HepG2 (cell line): Measurements from ENCODE around the gene CCDC154. TPM values are rescaled to one million over a fixed set of nuclear protein-coding genes. Genes with fewer than 3 reads are reported as not detected.

Source experiments
- CBX1 ChIP-seq: IDR thresholded peaks from one replicate; pipeline ENCODE4 v1.6.1; 2016; ENCODE audit warnings: antibody characterized with exemption, low read depth
- DZIP1 ChIP-seq: sonication (generic); formaldehyde crosslinking; IDR thresholded peaks from 2 replicates; pipeline ENCODE4 v1.5.0; 2020; ENCODE audit warnings: mild to moderate bottlenecking, missing genetic modification reagents
- ELK4 ChIP-seq: sonication (generic); formaldehyde crosslinking; IDR thresholded peaks from 2 replicates; pipeline ENCODE4 v1.9.0; 2021; ENCODE audit warnings: missing genetic modification reagents, borderline replicate concordance
- KLF13 ChIP-seq: sonication (generic); formaldehyde crosslinking; IDR thresholded peaks from 2 replicates; pipeline ENCODE4 v1.4.0; 2020; ENCODE audit warnings: mild to moderate bottlenecking, missing genetic modification reagents
- MEIS2 ChIP-seq: sonication (generic); formaldehyde crosslinking; IDR thresholded peaks from 2 replicates; pipeline ENCODE4 v1.9.0; 2021; ENCODE audit warnings: mild to moderate bottlenecking, missing genetic modification reagents
- NCOA2 ChIP-seq: sonication (generic); formaldehyde crosslinking; IDR thresholded peaks from 2 replicates; pipeline ENCODE4 v1.8.0; 2022; ENCODE audit warnings: inconsistent platforms
- ONECUT2 ChIP-seq: sonication (generic); formaldehyde crosslinking; IDR thresholded peaks from 2 replicates; pipeline ENCODE4 v1.4.0; 2020; ENCODE audit warnings: missing genetic modification reagents
- RAD21 ChIP-seq: fragments of 450-650 bp; formaldehyde crosslinking; IDR thresholded peaks from 2 replicates; pipeline ENCODE4 v1.5.0; 2020; ENCODE audit warnings: mild to moderate bottlenecking
- SIX4 ChIP-seq: sonication (generic); formaldehyde crosslinking; IDR thresholded peaks from 2 replicates; pipeline ENCODE4 v1.4.0; 2020; ENCODE audit warnings: missing genetic modification reagents
- TBP ChIP-seq: sonication (generic); formaldehyde crosslinking; IDR thresholded peaks from 2 replicates; pipeline ENCODE4 v1.5.0; 2020; ENCODE audit warnings: missing genetic modification reagents
- ZBTB3 ChIP-seq: sonication (generic); formaldehyde crosslinking; IDR thresholded peaks from 2 replicates; pipeline ENCODE4 v1.4.0; 2020; ENCODE audit warnings: low read depth, mild to moderate bottlenecking, moderate library complexity, missing genetic modification reagents, borderline replicate concordance
- ZBTB7A ChIP-seq: sonication (generic); formaldehyde crosslinking; IDR thresholded peaks from 2 replicates; pipeline ENCODE4 v1.8.0; 2022; ENCODE audit warnings: mild to moderate bottlenecking, missing genetic modification reagents
- ZNF232 ChIP-seq: sonication (generic); formaldehyde crosslinking; IDR thresholded peaks from 2 replicates; pipeline ENCODE4 v1.4.0; 2020; ENCODE audit warnings: missing genetic modification reagents, borderline replicate concordance
- ZNF296 ChIP-seq: sonication (generic); formaldehyde crosslinking; conservative IDR thresholded peaks from 2 replicates; pipeline ENCODE4 v1.5.0; 2020; ENCODE audit warnings: mild to moderate bottlenecking, missing genetic modification reagents
- ZNF335 ChIP-seq: sonication (generic); formaldehyde crosslinking; IDR thresholded peaks from 2 replicates; pipeline ENCODE4 v1.4.0; 2020; ENCODE audit warnings: missing genetic modification reagents
- ZNF382 ChIP-seq: sonication (generic); formaldehyde crosslinking; IDR thresholded peaks from 2 replicates; pipeline ENCODE4 v1.5.0; 2020; ENCODE audit warnings: missing genetic modification reagents, mild to moderate bottlenecking, borderline replicate concordance
- ZNF768 ChIP-seq: sonication (generic); formaldehyde crosslinking; IDR thresholded peaks from 2 replicates; pipeline ENCODE4 v1.4.0; 2020; ENCODE audit warnings: missing genetic modification reagents
- ZSCAN9 ChIP-seq: IDR thresholded peaks from 2 replicates; pipeline ENCODE4 v1.6.1; 2016; ENCODE audit warnings: borderline replicate concordance
- polyA plus RNA-seq, 8 experiments: library from polyadenylated mRNA; depleted of rRNA in 3 of 8; stranded (reverse) in 7 of 8; unstranded in 1 of 8; fragments of >200 nt; fragmentation: Illumina TruSeq in 4 of 8; extraction: Trizol in 4 of 8; gene quantifications; 2 replicates each; pipeline versions ENCODE4 v1.2.1 to v1.2.3, GENCODE V29; 2011 to 2016; ENCODE audit warnings: low read depth in 4 of 8, missing spikeins in 1 of 8, mixed read lengths in 1 of 8; ENCODE audit not compliant: insufficient read depth in 1 of 8
- total RNA-seq, 5 experiments: library from RNA; depleted of rRNA; stranded (reverse); fragments of >200 nt; fragmentation: Illumina TruSeq; extraction: Trizol; gene quantifications; 2 replicates each; pipeline ENCODE4 v1.2.3, GENCODE V29; 2016; ENCODE audit warnings: low read depth in 1 of 5
- TF ChIP-seq, protein P1 (sequence below): sonication (generic); formaldehyde crosslinking; IDR thresholded peaks from 2 replicates; pipeline ENCODE4 v1.9.0; 2021; ENCODE audit warnings: missing genetic modification reagents, borderline replicate concordance
- TF ChIP-seq, protein P2 (sequence below): fragments of 450-650 bp; IDR thresholded peaks from 2 replicates; pipeline ENCODE4 v1.6.1; 2017; ENCODE audit warnings: mild to moderate bottlenecking

The CCDC154 gene
- total and polyA plus RNA-seq, 2 of the 13 experiments (the other 11 are each of a cell fraction or from before 2014, with no cell fraction given) = 0.92 to 1.5 TPM

GRCh38 chr16:1474796-1475551 is 30.6 kb upstream of the CCDC154 start, which contains the start of gene CLCN7 (continued):
- TF ChIP-seq, protein P1, sequence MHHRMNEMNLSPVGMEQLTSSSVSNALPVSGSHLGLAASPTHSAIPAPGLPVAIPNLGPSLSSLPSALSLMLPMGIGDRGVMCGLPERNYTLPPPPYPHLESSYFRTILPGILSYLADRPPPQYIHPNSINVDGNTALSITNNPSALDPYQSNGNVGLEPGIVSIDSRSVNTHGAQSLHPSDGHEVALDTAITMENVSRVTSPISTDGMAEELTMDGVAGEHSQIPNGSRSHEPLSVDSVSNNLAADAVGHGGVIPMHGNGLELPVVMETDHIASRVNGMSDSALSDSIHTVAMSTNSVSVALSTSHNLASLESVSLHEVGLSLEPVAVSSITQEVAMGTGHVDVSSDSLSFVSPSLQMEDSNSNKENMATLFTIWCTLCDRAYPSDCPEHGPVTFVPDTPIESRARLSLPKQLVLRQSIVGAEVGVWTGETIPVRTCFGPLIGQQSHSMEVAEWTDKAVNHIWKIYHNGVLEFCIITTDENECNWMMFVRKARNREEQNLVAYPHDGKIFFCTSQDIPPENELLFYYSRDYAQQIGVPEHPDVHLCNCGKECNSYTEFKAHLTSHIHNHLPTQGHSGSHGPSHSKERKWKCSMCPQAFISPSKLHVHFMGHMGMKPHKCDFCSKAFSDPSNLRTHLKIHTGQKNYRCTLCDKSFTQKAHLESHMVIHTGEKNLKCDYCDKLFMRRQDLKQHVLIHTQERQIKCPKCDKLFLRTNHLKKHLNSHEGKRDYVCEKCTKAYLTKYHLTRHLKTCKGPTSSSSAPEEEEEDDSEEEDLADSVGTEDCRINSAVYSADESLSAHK (CRISPR knock-in tag) = no peak; the same call in 1 of the 2 replicates
- TF ChIP-seq ZNF768 (CRISPR knock-in tag) (peak; percentile 75), CBX1 (peak; percentile 28), ONECUT2 (CRISPR knock-in tag) (no peak), SIX4 (CRISPR knock-in tag) (peak; percentile 55; the same call in 1 of the 2 replicates), ZSCAN9 (CRISPR knock-in tag) (peak; percentile 95), TBP (CRISPR knock-in tag) (no peak), ZNF232 (CRISPR knock-in tag) (peak; percentile 79; the same call in 1 of the 2 replicates), ZNF335 (CRISPR knock-in tag) (peak; percentile 69), ZBTB7A (CRISPR knock-in tag) (peak; percentile 48; the same call in 1 of the 2 replicates), RAD21 (CRISPR knock-in tag) (peak; percentile 42; the same call in 1 of the 2 replicates), ELK4 (CRISPR knock-in tag) (no peak), ZNF382 (no peak), ZBTB3 (CRISPR knock-in tag) (no peak), MEIS2 (peak; percentile 68; the same call in 1 of the 2 replicates), KLF13 (CRISPR knock-in tag) (no peak), NCOA2 (peak; percentile 11; the same call in 1 of the 2 replicates), DZIP1 (CRISPR knock-in tag) (no peak; the same call in 1 of the 2 replicates), ZNF296 (no peak)
- TF ChIP-seq, protein P2, sequence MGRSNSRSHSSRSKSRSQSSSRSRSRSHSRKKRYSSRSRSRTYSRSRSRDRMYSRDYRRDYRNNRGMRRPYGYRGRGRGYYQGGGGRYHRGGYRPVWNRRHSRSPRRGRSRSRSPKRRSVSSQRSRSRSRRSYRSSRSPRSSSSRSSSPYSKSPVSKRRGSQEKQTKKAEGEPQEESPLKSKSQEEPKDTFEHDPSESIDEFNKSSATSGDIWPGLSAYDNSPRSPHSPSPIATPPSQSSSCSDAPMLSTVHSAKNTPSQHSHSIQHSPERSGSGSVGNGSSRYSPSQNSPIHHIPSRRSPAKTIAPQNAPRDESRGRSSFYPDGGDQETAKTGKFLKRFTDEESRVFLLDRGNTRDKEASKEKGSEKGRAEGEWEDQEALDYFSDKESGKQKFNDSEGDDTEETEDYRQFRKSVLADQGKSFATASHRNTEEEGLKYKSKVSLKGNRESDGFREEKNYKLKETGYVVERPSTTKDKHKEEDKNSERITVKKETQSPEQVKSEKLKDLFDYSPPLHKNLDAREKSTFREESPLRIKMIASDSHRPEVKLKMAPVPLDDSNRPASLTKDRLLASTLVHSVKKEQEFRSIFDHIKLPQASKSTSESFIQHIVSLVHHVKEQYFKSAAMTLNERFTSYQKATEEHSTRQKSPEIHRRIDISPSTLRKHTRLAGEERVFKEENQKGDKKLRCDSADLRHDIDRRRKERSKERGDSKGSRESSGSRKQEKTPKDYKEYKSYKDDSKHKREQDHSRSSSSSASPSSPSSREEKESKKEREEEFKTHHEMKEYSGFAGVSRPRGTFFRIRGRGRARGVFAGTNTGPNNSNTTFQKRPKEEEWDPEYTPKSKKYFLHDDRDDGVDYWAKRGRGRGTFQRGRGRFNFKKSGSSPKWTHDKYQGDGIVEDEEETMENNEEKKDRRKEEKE = no peak
